Heart left ventricle (tissue), 16 donors: ENCODE results near the gene CAMK2D. TPM values are rescaled to one million over a fixed set of nuclear protein-coding genes. Genes with fewer than 3 reads are reported as not detected.

Experiments
- ATAC-seq, 4 donors: fragments of 200-7000 bp; cut with Tn5 transposase; one replicate each; pipeline ENCODE4 v1.9.1; 2020 to 2022; ENCODE audit warnings: moderate library complexity in 4 of 4, mild to moderate bottlenecking in 3 of 4, moderate number of reproducible peaks in 1 of 4
- DNase-seq, 5 donors: peaks; one replicate each; pipeline ENCODE4 v3.0.0-alpha.2; 2020
- H3K27ac ChIP-seq, 12 donors: fragments of 200-600 bp; sonication (generic) in 4 of 12; one replicate each; pipeline versions ENCODE4 v1.5.0 to v1.8.0; 2016 to 2022; ENCODE audit warnings: mild to moderate bottlenecking in 2 of 12
- H3K27me3 ChIP-seq, 9 donors: fragments of 200-600 bp; sonication (generic) in 2 of 9; one replicate each; pipeline versions ENCODE4 v1.5.1 to v1.8.0; 2016 to 2022; ENCODE audit warnings: mild to moderate bottlenecking in 3 of 9
- H3K36me3 ChIP-seq, 9 donors: fragments of 200-600 bp; sonication (generic) in 2 of 9; one replicate each; pipeline versions ENCODE4 v1.5.0 to v1.8.0; 2018 to 2022; ENCODE audit warnings: mild to moderate bottlenecking in 2 of 9
- H3K4me1 ChIP-seq, 12 donors: fragments of 200-600 bp; sonication (generic) in 4 of 12; one replicate each; pipeline versions ENCODE4 v1.5.0 to v1.8.0; 2016 to 2022; ENCODE audit warnings: mild to moderate bottlenecking in 3 of 12
- H3K4me3 ChIP-seq, 12 donors: fragments of 200-600 bp; sonication (generic) in 4 of 12; one replicate each; pipeline versions ENCODE4 v1.5.0 to v1.8.0; 2017 to 2022; ENCODE audit warnings: mild to moderate bottlenecking in 9 of 12, moderate library complexity in 4 of 12
- H3K9me3 ChIP-seq, 12 donors: fragments of 200-600 bp; sonication (generic) in 4 of 12; one replicate each; pipeline versions ENCODE4 v1.5.0 to v1.8.0; 2016 to 2022; ENCODE audit warnings: mild to moderate bottlenecking in 1 of 12
- POLR2A ChIP-seq, 2 donors: fragments of 450-650 bp; IDR thresholded peaks; one replicate each; pipeline ENCODE4 v1.6.1; 2017; ENCODE audit warnings: antibody characterized with exemption in 2 of 2, mild to moderate bottlenecking in 2 of 2, moderate library complexity in 2 of 2
- WGBS, 4 donors: extraction: QIAGEN DNeasy Blood & Tissue Kit in 2 of 4; methylation state at CpG; one replicate each; pipeline versions ENCODE4 v1.1.5 to v1.1.7; 2013 to 2018; 5-methylcytosine and 5-hydroxymethylcytosine counted together
- intact Hi-C, 10 donors: fragments of 100-400 bp; cut with DNase I; formaldehyde crosslinking; loops; one replicate each; pipeline versions ENCODE4 v1.11.1 to v1.14.2; 2022
- polyA plus RNA-seq, 2 donors: library from polyadenylated mRNA; stranded (reverse); fragments of 200-250 nt; gene quantifications; one replicate each; pipeline ENCODE4 v1.2.3, GENCODE V29; 2013
- total RNA-seq, 9 donors: library from RNA; depleted of rRNA in 2 of 9; stranded (reverse); fragments of >200 nt in 2 of 9; fragmentation: NEBNext Ultra II Directional in 3 of 9; extraction: Animal tissue kit (Norgen Biotek cat#: 25700) in 3 of 9; gene quantifications; one replicate each; pipeline versions ENCODE4 v1.1.0 to v1.2.4, GENCODE V29; 2016 to 2023
- TF ChIP-seq, protein P1 (sequence below), 12 donors: fragments of 200-600 bp; sonication (generic) in 4 of 12; IDR thresholded peaks; one replicate each; pipeline versions ENCODE4 v1.5.0 to v1.8.0; 2018 to 2022; ENCODE audit warnings: antibody characterized with exemption in 12 of 12, mild to moderate bottlenecking in 5 of 12
- donor health status: ischemic (EF 13 %, LVEDD 7.1; RV severe dilation, severe dysfunction).
- donor health status: healthy with polysubstance abuse.
- donor health status: DM: no; HTN: yes; CAD: no.
- donor health status: DM: no; HTN: no; CAD: no.
- donor health status: ischemic (EF 25% LVEDD 6.9; RV normal size, moderate dysfunction).
- donor health status: ischemic (EF 25% LVEDD 5.7; RV mildly dilated, moderate dysfunction).
- donor health status: healthy.
- donor health status: DM: yes; HTN: yes; CAD: no.
- donor health status: ischemic (EF 35%, LVEDD 5.7; RV mildly dilated, moderate dysfunction).
- donor health status: nonischemic (EF 11% LVEDD 7.7; RV severe dilation, severe dysfunction).
- donor health status: DM: yes; HTN: yes; CAD: no.
- donor health status: PGD.
- donor health status: ischemic (EF 29% LVEDD 5.4; RV normal size, mild dysfunction).
- donor health status: nonischemic (EF 23%, LVEDD 6.1; RV moderate dilation, normal function).

Gene CAMK2D
- total and polyA plus RNA-seq, 11 donors, result 40.9 to 294 (median 215) TPM

DNA sequence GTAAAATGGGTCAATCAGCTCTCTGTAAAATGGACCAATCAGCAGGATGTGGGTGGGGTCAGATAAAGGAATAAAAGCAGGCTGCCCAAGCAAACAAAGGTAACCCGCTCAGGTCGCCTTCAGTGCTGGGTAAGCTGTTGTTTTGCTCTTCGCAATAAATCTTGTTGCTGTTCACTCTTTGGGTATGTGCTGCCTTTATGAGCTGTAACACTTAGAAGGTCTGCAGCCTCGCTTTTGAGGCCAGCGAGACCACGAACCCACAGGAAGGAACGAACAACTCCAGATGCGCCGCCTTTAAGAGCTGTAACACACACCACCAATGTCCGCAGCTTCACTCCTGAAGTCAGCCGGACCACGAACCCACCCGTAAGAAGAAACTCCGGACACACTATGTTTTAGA lies 11.5 kb upstream of the CAMK2D start:
- ATAC-seq (no peak), DNase-seq (no peak)
- Histone ChIP-seq H3K4me1 (no peaks in the 10 kb centered on the region), H3K4me3 (no peak overlapping the region), H3K9me3 (no peaks in the 10 kb centered on the region), H3K36me3 (no peaks in the 10 kb centered on the region), H3K27ac (no peak overlapping the region), H3K27me3 (no peaks in the 10 kb centered on the region)
- 81 to 92% (median 91%) methylated on average over 14 of the region's 14 CpGs for WGBS, 4 donors
- intact Hi-C loops, result loop anchor here in 2 of 10 donors (10.0 kb wide), 2 partner anchors 142 to 612 kb away; no protein-coding TSS in a partner anchor
- TF ChIP-seq, protein P1, sequence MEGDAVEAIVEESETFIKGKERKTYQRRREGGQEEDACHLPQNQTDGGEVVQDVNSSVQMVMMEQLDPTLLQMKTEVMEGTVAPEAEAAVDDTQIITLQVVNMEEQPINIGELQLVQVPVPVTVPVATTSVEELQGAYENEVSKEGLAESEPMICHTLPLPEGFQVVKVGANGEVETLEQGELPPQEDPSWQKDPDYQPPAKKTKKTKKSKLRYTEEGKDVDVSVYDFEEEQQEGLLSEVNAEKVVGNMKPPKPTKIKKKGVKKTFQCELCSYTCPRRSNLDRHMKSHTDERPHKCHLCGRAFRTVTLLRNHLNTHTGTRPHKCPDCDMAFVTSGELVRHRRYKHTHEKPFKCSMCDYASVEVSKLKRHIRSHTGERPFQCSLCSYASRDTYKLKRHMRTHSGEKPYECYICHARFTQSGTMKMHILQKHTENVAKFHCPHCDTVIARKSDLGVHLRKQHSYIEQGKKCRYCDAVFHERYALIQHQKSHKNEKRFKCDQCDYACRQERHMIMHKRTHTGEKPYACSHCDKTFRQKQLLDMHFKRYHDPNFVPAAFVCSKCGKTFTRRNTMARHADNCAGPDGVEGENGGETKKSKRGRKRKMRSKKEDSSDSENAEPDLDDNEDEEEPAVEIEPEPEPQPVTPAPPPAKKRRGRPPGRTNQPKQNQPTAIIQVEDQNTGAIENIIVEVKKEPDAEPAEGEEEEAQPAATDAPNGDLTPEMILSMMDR (IDR thresholded peaks at IDR 0.05), result no peak
- TF ChIP-seq POLR2A (IDR thresholded peaks at IDR 0.05), result no peak

GRCh38 chr4:113772319-113772718 lies 10.8 kb upstream of the CAMK2D start:
- Histone ChIP-seq H3K36me3 (no peaks in the 10 kb centered on the region), H3K27ac (no peak overlapping the region), H3K27me3 (no peaks in the 10 kb centered on the region), H3K4me1 (no peaks in the 10 kb centered on the region), H3K9me3 (no peaks in the 10 kb centered on the region), H3K4me3 (no peak overlapping the region)
- TF ChIP-seq POLR2A (IDR thresholded peaks at IDR 0.05), result no peak
- TF ChIP-seq, protein P1 (IDR thresholded peaks at IDR 0.05), result no peak
- intact Hi-C loops, result loop anchor here in 2 of 10 donors (10.0 kb wide), 2 partner anchors 142 to 612 kb away; no protein-coding TSS in a partner anchor
- WGBS, 4 donors, result 91 to 97% (median 96%) methylated on average over 12 to 22 of the region's 22 CpGs
- no peak for ATAC-seq
- peak in 1 of 5 donors; percentile 58 for DNase-seq

- DNase-seq (no peak), ATAC-seq (no peak)
- Histone ChIP-seq H3K9me3 (no peaks in the 10 kb centered on the region), H3K36me3 (no peaks in the 10 kb centered on the region), H3K27me3 (no peaks in the 10 kb centered on the region), H3K4me1 (no peaks in the 10 kb centered on the region), H3K27ac (no peak overlapping the region), H3K4me3 (no peak overlapping the region)
- 63 to 86% (median 74%) methylated on average over 2 of the region's 2 CpGs for WGBS, 4 donors
- no peak for TF ChIP-seq POLR2A (IDR thresholded peaks at IDR 0.05)
- TF ChIP-seq, protein P1 (IDR thresholded peaks at IDR 0.05), result no peak
- intact Hi-C loops, result loop anchor here in 5 of 10 donors (10.0 kb wide), 6 partner anchors 135 to 615 kb away; no protein-coding TSS in a partner anchor
These were observed 8.2 kb upstream of the CAMK2D start for GRCh38 chr4:113769744-113770143.

GRCh38 chr4:113768952-113769351 lies 7.4 kb upstream of the CAMK2D start:
- DNase-seq (no peak), ATAC-seq (no peak)
- WGBS, 4 donors, result 87 to 93% (median 89%) methylated on average over 2 of the region's 2 CpGs
- H3K27me3 ChIP-seq, result no peaks in the 10 kb centered on the region
- H3K4me3 ChIP-seq, result no peak overlapping the region
- TF ChIP-seq, protein P1 (IDR thresholded peaks at IDR 0.05), result no peak
- no peak for TF ChIP-seq POLR2A (IDR thresholded peaks at IDR 0.05)
- intact Hi-C loops, result loop anchor here in 4 of 10 donors (10.0 kb wide), 5 partner anchors 134 to 616 kb away; no protein-coding TSS in a partner anchor
- no peaks in the 10 kb centered on the region for H3K36me3 ChIP-seq
- H3K9me3 ChIP-seq, result no peaks in the 10 kb centered on the region
- H3K27ac ChIP-seq, result no peak overlapping the region
- no peaks in the 10 kb centered on the region for H3K4me1 ChIP-seq
